GM18909 (cell line): ENCODE data around the gene LTB4R.
"Not testable (repeated sequence)": the region's sequence is repeated elsewhere in the genome, so short reads cannot be mapped to it uniquely, and the experiment has no call there.

Experiments used
- ATAC-seq: cut with Tn5 transposase; IDR thresholded peaks from one replicate; pipeline ENCODE4 v1.9.1; 2021; ENCODE audit warnings: mild to moderate bottlenecking; ENCODE audit not compliant: unreplicated experiment, poor library complexity

LTB4R gene

DNA sequence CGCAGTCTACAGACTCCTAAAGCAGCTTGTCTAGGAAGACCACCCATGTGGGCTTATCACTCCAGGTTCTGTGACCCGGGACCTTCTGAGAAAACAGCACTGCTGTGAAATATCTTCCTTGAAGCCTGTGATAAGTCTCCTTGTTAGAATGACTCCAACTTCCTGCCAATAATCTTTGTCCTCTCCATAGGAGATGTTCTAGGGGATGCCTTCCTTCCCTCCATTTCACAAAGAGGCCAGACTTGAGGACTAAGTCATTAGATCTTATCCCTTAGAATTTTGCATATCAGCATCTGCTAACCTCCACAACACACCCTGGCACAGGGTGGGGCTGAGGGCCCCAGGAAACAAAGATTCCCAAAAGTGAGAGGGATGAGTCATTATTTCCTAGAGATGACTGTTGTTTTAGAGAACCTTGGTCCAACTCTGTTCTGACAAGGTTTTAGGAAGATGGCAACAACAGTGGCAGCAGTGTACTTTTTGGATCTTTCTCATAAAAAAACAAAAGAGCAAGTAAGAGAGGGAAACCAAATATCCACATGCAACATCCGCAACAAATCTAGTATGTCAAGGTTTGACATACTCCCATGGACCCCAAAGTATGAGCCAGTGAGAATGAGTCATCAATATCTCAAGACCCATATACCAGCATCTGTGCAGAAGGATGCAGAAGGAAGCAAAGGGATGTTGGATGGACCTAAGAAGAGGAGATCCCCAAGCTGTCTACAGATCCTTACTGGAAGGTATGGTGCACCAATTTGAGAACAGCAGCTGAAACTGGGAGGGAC, 6.0 kb downstream of the LTB4R start:
- no peak for ATAC-seq

DNA sequence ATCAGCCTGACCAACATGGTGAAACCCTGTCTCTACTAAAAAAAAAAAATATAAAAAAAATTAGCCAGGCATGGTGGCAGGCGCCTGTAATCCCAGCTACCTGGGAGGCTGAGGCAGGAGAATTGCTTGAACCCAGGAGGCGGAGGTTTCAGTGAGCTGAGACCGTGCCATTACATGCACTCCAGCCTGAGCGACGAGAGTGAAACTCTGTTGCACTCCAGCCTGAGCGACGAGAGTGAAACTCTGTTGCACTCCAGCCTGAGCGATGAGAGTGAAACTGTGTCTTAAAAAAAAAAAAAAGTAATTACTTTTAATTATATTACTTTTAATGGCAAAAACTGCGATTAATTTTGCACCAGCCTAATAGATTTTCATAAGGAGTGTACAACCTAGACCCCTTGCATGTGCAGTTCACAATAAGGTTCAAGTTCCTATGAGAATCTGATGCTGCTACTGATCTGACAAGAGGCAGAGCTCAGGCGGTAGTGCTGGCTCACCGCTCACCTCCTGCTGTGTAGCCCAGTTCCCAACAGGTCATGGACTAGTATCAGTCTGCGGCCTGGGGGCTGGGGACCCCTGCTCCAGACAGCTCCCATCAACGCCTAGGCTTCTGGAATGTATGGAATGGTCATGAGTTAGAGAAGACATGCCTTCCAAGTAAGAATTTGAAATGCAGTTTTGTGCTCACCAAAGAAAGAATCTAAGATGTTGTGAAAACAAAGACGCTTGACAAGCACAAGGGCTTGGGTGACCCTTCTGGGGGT, 10.1 kb downstream of the LTB4R start:
- ATAC-seq, result no peak

DNA sequence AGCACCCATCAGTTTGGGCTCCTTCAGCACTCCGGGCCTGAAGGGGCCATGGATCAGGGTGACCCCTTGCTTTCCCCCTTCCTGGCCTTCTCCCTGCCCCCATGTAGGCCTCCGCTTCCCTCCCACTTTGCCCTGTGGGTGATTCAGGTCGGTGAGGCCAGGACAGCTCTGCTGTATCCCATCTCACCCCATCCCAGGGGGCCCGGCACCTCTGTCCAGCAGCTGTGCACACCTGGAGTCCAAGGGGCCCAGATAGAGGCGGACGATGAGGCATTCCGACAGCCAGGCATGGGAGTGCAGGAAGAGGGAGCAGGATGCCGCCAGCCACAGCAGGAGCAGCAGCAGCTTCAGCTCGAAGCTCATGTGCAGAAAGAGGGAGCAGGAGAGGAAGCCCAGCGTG, 11.4 kb downstream of the LTB4R start:
- ATAC-seq, result no peak

DNA sequence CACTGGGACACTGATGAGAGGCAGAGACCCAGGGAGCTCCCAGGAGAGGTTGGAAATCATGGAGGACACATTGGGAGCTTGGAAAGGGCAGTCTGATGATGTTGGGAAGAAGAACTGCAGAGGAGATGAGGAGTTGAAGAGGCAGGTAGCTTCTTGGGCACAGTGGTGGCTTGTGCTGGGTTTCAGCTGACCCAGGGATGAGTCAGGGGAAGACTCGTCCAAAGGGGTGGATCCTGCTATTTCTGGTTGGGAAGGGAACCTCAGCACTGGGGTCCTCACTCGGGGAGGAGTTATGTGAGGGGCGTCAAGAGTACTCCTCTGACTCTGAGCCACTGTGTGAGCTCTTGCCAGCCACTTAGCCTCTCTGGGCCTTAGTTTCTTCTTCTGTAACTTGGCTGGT, 12.0 kb downstream of the LTB4R start:
- ATAC-seq, result no peak

DNA sequence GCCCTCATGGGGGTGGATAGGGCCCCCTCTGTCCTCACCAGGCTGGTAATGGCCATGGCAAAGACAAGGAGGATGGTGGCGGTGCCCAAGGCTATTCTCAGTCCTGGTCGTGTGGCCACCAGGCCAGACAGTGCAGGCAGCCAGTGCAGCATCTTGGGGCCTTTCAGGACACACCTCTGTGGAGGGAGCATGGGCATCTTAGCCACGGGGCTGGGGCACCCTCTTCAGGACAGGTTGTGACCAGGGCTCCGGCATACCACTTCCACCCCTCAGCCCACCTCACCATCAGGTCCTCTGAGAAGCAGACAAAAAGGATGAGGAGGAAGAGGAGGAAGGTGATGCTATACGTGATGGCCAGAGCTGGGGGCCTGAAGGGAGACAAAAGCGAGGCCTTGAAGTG, 12.7 kb downstream of the LTB4R start:
- ATAC-seq, result no peak

DNA sequence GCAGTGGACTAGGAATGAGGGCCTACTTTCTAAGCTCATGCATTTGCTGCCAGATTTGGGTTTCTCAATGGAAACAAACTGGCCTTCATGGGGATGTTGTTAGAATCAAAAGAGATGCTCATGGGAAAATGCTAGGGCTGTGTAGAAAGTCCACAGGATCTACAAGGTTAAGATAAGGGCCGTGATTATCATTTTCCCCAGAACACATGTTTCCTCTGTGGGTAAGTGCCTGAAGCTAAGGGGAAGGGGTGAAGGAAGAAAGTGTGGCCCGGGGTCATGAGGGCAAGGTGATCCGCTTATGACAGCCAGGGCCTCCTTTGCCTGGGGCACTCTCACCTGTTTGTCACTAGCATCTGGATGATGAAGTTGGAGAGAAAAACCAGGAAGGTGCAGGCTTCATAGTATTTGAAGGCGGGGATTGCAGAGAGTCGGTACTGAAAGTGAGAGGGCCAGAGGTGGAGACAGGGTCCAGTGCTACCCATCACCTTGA, 13.8 kb downstream of the LTB4R start:
- no peak for ATAC-seq

DNA sequence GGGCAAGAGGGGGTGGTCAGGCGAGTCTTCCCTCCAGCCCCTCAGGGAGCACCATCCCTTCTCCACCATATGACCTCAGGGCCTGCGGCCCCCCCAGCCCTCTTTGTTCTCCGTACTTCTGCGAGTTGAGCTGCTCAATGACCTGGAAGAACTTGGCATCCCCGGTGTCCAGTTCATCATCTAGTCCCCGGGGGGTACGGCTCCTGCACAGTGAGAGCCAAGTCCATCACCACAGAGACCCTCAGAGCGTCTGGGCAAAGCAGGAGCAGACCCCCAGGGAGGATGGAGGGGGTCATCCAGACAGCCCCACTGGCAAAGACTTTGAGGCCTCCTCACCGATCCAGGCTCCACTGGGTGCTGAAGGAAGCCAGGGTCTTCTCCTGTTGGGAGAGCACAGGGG, 14.7 kb downstream of the LTB4R start:
- no peak for ATAC-seq

DNA sequence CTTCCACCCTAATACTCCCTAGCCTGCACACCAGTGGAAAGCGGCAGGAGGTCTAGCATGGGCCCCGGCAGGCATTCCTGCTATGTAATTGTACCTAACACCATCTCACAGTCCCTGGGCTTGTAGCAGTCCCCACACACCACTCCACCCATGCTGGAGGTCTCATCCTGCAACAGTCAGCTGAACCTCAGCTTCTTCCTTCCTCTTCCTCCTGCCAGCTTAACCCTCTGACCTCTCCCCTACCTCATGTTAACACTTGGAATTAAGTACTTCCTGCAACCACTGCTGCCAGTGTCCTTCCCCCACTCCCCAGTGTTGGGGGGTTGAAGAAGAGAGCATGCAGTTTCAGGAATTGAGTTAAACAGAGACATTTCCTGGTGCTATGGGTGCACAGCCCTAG, 16.0 kb downstream of the LTB4R start:
- ATAC-seq, result no peak

DNA sequence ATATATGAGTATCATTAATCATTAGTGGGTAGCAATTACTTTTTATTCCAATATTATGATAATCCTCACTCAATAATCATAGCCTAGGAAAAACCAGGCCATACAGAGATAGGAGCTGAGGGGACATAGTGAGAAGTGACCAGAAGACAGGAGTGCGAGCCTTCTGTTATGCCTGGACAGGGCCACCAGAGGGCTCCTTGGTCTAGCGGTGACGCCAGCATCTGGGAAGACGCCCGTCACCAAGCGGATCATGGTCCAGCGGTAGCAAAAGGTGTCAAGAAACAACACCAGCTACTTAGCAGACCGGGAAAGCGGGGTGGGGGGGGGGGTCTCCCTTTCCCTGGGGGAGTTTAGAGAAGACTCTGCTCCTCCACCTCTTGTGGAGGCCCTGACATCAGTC, 16.6 kb downstream of the LTB4R start:
- not testable (repeated sequence) for ATAC-seq

DNA sequence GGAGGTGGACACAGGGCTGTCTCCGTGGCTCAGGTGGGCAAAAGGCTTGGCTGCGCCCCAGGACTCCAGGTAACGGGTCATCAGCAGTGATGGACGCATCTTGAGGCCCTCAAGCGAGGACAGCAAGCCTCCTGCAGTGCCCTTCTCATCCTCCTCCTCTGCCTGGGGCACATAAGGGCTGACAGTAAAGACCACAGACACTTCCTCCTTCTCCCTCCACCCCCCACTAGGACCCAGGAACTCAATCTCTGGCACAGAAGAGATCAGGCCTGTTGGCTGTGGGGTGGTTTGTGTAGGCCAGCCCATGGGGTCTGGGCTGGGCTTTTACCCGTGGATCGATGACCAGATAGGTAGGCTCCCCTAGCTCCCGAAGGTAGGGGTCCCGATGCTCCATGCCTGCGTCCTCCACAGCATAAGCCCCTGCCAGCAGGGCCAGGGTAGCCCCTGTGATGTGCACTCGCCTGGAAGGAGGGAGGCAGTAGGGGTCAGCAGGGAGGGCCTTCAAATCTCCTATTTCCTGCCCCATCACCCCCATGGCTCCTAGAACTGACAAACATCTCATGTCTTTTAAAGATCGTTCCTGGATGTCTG, 17.9 kb downstream of the LTB4R start:
- ATAC-seq, result no peak

DNA sequence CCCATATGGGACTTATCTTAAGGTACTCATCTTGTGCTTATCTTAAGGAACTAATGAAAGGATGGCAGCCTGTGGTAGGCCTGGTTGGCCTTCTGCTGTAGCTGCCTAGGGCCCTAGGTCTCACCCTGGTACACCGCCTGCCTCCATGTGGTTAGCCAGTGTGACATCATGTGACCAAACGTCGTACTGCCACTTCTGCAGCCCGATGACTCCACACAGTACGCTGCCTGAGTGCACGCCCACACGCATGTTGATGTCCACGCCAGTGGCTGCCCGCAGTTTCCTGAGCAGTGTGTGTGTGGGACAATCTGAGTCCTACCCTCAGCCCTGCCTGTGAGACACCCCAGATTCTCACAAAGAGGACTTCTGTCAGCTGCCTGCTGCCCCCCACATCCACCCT, 18.4 kb downstream of the LTB4R start:
- no peak for ATAC-seq

DNA sequence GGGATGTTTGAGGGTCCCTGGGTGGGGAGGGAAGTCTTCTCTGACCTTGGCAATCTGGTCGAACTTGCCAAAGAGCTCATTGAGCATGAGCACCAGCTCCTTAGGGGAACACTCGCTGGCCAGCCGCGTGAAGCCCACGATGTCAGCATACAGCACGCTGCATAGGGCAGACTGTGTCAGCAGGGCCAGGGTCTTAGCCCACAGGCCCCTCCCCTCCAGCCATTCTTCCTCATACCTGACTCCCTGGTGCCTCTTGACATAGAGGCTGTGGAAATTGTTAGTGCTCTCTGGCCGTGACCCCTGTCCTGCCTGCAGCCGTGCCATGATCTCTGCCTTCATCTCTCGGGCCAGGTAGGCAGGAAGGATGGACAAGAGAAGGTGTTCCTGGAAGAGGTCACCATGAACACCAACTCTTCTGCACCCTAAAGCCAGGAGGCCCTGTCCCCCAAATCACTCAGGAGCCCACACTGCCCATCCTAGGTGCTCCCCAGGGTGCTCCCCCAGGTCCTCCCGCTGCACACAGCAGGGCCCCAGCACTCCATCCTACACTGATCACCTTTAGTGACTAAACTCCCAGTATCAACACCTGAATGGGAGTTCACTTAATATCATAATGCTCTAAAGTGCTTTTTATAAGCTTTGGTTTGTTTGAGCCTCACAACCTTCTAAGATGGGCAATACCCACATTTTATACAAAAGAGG, 19.8 kb downstream of the LTB4R start:
- no peak for ATAC-seq

DNA sequence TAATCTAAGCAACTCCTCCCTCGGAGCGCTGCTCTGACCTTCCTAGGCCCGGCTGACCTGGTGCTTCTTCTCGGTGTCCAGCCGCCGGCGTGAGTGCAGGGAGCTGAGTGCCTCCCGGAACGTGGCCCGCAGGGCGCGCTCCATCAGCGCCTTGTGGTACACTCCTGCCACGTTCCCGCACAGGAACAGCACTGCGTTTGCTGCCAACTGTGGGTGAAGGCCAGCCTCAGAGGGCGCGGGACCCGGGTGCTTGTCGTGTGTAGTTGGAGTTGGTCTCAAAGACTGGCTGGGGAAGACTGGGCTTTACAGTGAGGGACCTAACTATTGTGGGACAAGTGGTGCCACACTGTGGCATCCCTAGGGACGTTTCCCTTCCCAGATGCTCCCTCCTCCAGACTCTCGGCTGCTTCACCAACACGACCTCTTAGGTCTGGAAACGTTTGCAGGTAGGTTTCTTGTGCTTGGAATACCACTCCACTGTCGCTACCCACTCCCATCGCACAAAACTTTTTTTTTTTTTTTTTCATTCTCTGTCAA, 20.5 kb downstream of the LTB4R start:
- no peak for ATAC-seq

DNA sequence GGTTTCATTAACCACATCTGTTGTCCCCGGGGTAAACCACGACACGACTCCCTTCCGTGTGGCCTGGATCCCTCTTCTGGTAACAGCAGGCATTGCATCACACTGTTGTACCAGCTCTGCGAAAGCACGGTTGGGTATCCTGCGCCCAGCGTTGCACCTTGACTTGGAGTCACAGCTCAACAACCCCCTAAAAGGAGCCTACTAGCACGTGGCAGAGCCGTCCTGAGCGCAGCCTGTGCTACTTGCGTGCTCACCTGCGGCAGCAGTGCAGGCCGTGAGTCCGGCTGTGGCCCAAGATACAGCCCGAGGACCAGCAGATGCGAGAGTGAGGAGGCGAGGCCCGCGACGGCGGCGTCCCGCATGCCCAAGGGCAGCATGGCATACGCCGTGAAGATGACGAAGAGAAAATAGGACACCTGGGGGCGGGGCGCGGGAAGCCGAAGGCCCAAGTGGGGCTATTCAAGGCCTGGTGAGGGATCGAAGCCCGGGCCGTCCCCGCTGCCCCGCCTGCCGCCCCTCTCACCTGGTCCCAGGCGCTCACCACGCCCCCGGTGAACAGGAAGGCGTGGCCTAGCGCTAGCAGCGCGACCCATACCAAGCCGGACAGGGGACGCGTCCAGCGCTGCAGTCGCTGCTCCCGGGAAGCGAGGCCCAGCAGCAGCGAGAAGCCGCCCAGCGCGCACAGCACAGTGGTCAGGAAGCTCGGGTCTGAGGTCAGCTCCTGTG, 21.1 kb downstream of the LTB4R start:
- peak; percentile 87 for ATAC-seq

DNA sequence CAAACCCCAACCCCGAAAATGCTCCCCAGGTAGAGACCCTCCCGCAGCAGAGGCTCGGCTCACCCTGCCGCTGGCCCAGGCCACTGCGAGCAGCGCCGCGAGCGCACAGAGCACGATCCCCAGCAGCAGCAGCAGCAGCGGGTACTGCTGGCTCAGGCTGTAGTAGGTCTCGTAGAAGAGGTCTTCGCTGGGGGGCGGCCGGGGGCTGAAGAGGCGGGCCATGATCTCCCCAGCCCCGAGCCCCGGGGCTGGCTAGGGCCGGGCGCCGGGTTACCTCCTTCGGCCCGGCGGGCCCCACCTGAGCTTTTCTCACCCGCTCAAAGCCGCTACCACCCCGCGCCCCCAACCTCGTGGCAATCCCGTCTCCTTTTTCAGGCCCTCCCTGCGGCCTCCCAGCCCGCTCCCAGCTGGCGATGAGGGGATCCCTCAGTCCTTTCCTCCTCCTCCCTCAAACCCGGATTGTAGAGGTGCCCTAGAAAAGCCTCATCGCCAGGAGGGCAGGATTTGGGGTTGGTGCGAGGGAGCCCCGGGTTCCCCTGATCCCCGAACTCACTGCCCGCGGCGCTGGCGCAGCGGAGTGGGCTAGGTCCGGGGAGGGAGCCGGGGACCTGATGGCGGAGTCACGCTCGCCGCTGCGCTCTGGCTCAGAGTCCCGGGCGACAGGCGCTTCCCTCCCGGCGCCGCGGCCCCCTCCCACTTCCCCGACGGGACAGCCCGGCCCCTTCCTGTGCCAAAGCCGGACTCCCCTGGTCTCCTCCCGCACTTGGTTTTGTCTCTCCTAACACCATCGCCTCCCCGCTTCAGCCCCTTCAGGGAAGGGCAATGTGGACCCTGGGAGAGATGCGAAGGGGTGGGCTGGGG, 23.4 kb downstream of the LTB4R start, which contains the start of gene ADCY4:
Gene ADCY4, minus strand, starts transcription at position 641 of the 861 bp plus-strand sequence. Its CDS starts 419 bp downstream, at position 222.
- ATAC-seq, result no peak

DNA sequence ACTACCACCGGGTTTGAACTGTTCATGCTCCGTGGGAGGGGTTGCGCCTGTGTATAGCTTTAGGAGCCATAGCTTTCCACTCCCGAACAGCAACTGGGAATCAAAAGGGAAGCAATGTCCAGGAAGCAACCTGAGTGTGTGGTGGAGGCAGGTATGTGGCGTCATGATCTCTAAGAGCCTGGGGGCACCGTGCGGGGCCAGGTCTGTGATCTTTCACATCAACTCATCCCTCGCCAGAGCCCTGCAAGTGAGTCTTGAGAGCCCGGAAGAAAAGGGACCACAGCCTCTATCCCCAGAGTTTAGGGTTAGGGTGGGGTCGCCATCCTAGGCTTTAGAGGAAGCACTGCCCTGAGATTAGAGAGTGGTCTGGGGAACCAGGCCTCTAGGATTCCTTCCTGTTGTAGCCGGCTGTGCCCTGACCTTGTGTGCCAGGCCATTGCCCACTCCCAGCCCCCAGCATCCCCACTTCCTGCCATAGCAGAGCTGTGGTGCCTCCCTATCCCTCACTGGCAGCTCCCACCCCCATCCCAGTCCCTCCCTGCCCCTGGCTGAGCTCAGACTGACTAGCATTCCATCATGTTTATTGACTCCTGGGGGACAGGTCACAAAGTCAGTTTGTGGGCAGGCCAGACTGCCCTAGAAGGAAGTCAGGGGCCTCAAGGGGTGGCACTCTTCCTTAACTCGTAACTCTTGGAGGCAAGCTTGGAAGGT, 24.3 kb downstream of the LTB4R start:
- ATAC-seq, result no peak

DNA sequence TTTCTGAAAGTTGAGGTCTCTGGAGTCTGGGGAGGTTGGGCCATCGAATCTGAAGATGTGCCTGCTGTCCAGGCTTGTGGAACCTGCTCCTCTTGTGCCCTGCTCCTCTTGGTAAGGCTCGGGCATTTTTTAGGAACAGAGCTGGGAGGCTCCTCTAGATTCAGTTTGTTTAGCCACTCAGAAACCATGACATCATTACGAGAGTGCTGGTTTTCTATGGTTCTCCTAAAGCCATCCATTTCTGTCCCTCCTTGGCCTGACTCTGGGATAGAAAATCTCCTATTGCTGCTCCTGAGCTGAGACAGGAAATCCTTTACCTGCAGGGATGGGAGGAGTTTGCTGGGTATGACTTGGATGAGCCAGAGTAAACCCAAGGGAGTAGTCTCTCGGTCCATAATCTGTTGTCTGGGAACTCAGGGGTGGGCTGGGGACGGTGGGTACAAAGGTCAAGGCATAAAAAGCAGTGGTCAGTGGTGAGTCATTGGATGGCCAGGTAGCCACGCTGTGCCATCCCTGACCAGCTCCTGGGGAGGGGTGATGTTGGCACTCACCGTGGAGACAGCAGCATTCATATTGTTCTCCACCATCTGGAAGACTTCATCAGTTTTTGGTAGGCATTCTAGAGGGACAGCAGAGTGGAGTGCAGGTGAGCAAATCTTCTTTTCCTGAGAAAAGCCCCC, 26.0 kb downstream of the LTB4R start:
- no peak for ATAC-seq

DNA sequence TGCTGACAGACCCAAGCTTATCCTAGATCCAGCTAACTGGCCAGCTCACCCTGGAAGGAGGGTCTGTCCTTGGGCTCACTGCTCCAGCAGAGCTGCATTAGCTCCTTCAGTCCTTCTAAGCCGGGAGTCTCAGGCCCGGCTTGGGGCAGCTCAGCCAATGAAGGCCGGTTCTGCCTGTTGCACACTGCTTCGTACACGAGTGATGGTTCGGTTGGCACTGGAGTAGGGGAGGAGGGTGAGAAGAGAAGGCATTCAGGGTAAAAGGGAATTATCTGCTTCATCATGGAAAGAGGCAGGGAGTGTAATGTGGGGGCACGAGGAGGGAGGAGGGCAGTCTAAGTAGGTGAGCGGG, 26.5 kb downstream of the LTB4R start:
- no peak for ATAC-seq
